Measurements from ENCODE around the gene NEDD9.

The NEDD9 gene

DNA sequence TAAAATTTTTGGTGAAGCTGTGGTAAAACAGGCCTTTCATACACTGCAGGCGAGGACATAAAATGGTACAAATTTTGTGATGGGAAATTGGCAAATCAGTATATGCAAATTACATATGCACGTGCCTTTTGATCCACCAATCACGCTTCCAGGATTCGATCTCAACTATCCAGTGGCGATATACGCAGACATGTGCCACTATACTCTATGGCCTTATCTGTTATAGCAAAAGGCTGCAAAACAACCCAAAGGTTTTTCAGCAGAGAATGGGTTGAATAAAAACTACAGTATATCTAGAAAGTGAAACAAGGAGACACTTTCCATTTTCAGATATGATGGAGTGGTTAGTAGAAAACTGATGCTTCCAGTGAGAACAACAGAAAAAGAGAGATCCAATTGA lies 79.0 kb downstream of the NEDD9 start:
- Histone ChIP-seq H3K27ac (ENCODE audit: low read depth, low read length) (no peak overlapping the region), H3K9ac (ENCODE audit: low read length) (no peak overlapping the region), H3K4me3 (ENCODE audit: low read depth in 1 of 2, low read length in 2 of 2) (no peak overlapping the region), H3K36me3 (ENCODE audit: insufficient read depth, low read length) (no peaks in the 10 kb centered on the region), H3K4me1 (ENCODE audit: insufficient read depth, low read length) (no peaks in the 10 kb centered on the region), H3K27me3 (ENCODE audit: control insufficient read depth in 1 of 2, insufficient read depth in 2 of 2, low read length in 2 of 2) (no peaks in the 10 kb centered on the region), H3K9me3 (ENCODE audit: low read length) (no peaks in the 10 kb centered on the region)

DNA sequence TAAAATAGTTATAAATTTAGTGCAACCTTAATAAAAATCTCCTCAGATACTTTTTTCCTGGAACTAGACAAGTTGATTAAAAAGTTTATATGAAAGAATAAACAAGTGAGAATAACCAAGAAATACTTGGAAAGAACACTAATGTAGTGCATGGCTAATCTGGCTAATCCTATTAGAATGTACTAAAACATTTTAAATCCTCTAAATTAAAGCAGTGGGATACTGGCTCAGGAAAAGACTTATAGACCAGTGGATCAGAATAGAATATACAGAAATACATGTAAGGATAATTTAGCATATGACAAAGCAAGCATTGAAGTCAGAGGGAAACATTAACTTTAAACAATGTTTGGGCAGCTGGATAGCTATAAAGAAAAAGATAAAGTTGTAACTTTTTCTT lies 79.9 kb downstream of the NEDD9 start:
- no peak overlapping the region for H3K27ac ChIP-seq (ENCODE audit: low read depth, low read length)
- no peaks in the 10 kb centered on the region for H3K4me1 ChIP-seq (ENCODE audit: insufficient read depth, low read length)
- no peak overlapping the region for H3K9ac ChIP-seq (ENCODE audit: low read length)
- no peaks in the 10 kb centered on the region for H3K36me3 ChIP-seq (ENCODE audit: insufficient read depth, low read length)
- no peaks in the 10 kb centered on the region for H3K27me3 ChIP-seq (ENCODE audit: control insufficient read depth in 1 of 2, insufficient read depth in 2 of 2, low read length in 2 of 2)
- H3K4me3 ChIP-seq (ENCODE audit: low read depth in 1 of 2, low read length in 2 of 2): no peak overlapping the region
- H3K9me3 ChIP-seq (ENCODE audit: low read length): no peaks in the 10 kb centered on the region

DNA sequence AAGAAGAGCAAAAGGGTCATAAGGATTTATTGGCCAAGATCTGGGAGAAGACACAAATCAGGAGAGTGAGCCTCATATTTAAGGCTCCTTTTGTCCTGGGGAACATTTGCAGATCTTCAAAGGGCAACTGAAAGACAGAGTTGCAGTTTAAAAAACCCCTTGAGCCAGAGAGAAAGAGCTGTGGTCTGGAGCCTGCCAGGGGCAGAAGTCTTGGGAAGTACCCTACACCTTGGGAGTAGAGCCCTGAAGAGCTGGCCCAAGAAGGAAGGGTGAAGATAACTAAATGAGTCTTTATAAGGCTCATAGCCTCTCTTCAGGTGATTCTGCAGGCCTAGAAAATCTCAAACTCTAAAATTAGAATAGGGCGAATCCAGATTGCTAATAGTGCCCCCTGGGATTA lies 81.0 kb downstream of the NEDD9 start:
- Histone ChIP-seq H3K36me3 (ENCODE audit: insufficient read depth, low read length) (no peaks in the 10 kb centered on the region), H3K9me3 (ENCODE audit: low read length) (no peaks in the 10 kb centered on the region), H3K9ac (ENCODE audit: low read length) (no peak overlapping the region), H3K4me1 (ENCODE audit: insufficient read depth, low read length) (no peaks in the 10 kb centered on the region), H3K27me3 (ENCODE audit: control insufficient read depth in 1 of 2, insufficient read depth in 2 of 2, low read length in 2 of 2) (no peaks in the 10 kb centered on the region), H3K4me3 (ENCODE audit: low read depth in 1 of 2, low read length in 2 of 2) (no peak overlapping the region), H3K27ac (ENCODE audit: low read depth, low read length) (no peak overlapping the region)

DNA sequence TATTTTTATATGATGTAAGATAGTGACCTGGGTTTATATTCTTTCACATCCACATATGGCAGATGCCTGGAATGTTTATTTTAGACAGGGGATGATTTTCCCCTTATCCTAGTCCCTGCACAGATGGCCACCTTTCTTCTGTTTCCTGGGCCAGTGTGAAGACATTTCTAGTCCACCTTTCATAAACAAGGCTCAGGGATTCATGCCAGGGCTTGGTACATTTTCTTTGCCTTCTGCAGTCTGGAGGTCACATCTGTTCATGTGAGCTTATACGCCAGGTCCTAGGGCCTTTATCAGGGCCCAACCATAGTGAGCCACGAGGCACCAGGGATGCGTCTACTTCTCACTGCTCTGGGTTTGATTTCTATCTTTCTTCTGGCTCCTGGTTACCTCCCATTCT lies 82.9 kb downstream of the NEDD9 start:
- Histone ChIP-seq H3K36me3 (ENCODE audit: insufficient read depth, low read length) (no peaks in the 10 kb centered on the region), H3K4me1 (ENCODE audit: insufficient read depth, low read length) (peaks cover 2% of the 10 kb centered on the region), H3K27me3 (ENCODE audit: control insufficient read depth in 1 of 2, insufficient read depth in 2 of 2, low read length in 2 of 2) (no peaks in the 10 kb centered on the region), H3K9me3 (ENCODE audit: low read length) (no peaks in the 10 kb centered on the region), H3K9ac (ENCODE audit: low read length) (no peak overlapping the region), H3K4me3 (ENCODE audit: low read depth in 1 of 2, low read length in 2 of 2) (no peak overlapping the region), H3K27ac (ENCODE audit: low read depth, low read length) (no peak overlapping the region)

DNA sequence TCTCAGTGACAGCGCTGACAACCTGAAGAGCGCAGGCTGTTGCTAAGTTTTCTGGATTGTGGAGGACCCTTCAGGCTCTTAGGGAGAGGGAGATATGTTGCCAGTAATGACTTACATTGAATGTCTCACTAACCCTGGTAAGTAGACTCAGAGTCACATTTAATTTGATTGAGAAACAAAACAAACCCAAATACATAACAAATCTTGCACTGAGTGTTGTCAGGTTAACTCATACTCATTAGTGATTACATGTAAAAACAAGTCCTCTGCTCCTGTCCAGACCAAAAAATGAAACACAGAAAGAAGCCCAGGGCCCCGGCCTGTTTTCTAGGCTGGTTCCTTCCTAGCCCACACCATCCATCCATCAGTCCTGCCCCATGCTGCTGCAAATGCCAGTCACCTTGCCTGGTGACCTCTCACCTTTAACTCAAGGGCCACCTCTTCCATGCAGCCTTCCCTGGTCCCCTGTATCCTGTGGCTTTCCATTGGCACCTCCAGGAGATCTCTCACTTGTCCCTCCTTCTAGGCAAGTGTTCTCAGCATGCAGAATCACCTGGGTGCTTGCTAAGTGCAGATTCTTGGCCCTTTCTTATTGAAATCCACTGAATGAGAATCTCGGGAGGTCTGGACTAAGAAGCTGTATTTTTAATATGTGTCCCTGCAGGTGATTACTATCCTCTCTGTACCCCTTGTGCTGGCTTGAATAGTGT lies 86.2 kb downstream of the NEDD9 start:
- Histone ChIP-seq H3K36me3 (ENCODE audit: insufficient read depth, low read length) (no peaks in the 10 kb centered on the region), H3K9me3 (ENCODE audit: low read length) (no peaks in the 10 kb centered on the region), H3K27ac (ENCODE audit: low read depth, low read length) (no peak overlapping the region), H3K4me3 (ENCODE audit: low read depth in 1 of 2, low read length in 2 of 2) (no peak overlapping the region), H3K27me3 (ENCODE audit: control insufficient read depth in 1 of 2, insufficient read depth in 2 of 2, low read length in 2 of 2) (no peaks in the 10 kb centered on the region), H3K4me1 (ENCODE audit: insufficient read depth, low read length) (peaks cover 4% of the 10 kb centered on the region), H3K9ac (ENCODE audit: low read length) (no peak overlapping the region)

DNA sequence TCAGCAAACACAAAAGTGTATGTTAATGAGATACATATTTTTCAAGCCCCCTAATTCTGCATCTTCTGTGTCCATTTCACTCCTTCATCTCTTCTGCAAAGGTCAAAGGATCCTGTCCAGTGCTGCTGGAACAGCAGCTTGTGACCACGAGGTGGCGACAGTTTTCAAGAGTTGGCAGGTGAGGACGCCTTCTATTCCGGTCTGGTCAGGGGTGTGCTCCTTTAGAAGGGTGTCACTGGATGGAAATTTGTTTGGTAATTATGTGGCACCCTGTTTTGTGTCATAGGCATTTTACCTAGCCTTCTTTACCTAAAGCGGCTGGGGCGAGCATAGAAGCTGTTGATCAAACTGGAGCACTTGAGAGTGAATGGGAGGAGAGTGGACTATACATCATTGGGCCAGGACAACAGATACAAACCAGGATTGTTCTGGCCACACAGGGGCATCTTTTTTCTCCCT lies 88.0 kb downstream of the NEDD9 start:
- no peak overlapping the region for H3K27ac ChIP-seq (ENCODE audit: low read depth, low read length)
- H3K4me1 ChIP-seq (ENCODE audit: insufficient read depth, low read length): peaks cover 4% of the 10 kb centered on the region
- H3K36me3 ChIP-seq (ENCODE audit: insufficient read depth, low read length): no peaks in the 10 kb centered on the region
- no peaks in the 10 kb centered on the region for H3K9me3 ChIP-seq (ENCODE audit: low read length)
- H3K9ac ChIP-seq (ENCODE audit: low read length): no peak overlapping the region
- H3K27me3 ChIP-seq (ENCODE audit: control insufficient read depth in 1 of 2, insufficient read depth in 2 of 2, low read length in 2 of 2): no peaks in the 10 kb centered on the region
- H3K4me3 ChIP-seq (ENCODE audit: low read depth in 1 of 2, low read length in 2 of 2): no peak overlapping the region

DNA sequence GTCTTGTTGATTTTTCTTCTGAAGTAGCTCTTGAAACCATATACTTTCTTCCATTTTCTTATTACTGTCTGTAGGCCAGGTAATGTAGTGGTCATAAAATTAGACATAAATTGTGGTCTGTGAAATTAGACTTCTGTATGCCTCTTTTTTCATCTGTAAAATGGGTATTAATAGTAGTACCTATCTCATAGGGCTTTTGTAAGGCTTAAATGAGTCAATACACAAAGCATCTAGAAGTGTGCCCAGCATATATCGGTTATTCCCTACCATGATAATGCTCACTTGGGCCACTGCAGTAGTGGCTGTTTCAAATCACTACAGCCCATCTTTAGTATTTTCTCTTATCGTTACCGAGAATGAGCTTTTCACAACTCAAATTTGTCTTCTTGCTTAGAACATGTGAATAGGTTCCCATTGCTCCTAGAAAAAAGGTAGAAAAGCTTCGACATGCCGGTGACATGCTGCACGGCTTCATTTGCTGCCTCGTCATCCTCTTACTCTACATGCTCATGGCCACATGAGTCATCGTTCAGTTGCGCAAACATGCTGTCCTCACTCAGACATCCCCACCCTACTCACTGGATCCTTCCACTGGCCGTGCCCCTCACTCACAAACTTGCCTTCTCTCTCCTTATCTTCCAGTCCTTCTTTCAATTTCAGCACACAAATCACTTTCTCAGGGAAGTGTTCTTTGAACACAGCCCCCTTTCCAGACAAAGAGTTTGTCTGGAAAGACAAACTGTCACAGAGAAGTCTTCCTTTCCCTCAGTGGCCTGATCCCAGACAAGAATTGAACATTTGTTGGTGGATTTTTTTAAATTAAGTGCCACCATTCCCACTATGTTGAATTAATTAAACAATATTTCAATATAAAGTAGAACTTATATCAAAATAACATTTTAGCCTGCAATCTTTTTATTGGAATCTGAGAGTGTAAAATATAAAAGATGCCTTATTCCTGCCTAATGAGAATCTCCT lies 88.8 kb downstream of the NEDD9 start:
- peaks cover 4% of the 10 kb centered on the region for H3K4me1 ChIP-seq (ENCODE audit: insufficient read depth, low read length)
- no peak overlapping the region for H3K9ac ChIP-seq (ENCODE audit: low read length)
- no peaks in the 10 kb centered on the region for H3K9me3 ChIP-seq (ENCODE audit: low read length)
- H3K27me3 ChIP-seq (ENCODE audit: control insufficient read depth in 1 of 2, insufficient read depth in 2 of 2, low read length in 2 of 2): no peaks in the 10 kb centered on the region
- H3K36me3 ChIP-seq (ENCODE audit: insufficient read depth, low read length): no peaks in the 10 kb centered on the region
- no peak overlapping the region for H3K27ac ChIP-seq (ENCODE audit: low read depth, low read length)
- no peak overlapping the region for H3K4me3 ChIP-seq (ENCODE audit: low read depth in 1 of 2, low read length in 2 of 2)

DNA sequence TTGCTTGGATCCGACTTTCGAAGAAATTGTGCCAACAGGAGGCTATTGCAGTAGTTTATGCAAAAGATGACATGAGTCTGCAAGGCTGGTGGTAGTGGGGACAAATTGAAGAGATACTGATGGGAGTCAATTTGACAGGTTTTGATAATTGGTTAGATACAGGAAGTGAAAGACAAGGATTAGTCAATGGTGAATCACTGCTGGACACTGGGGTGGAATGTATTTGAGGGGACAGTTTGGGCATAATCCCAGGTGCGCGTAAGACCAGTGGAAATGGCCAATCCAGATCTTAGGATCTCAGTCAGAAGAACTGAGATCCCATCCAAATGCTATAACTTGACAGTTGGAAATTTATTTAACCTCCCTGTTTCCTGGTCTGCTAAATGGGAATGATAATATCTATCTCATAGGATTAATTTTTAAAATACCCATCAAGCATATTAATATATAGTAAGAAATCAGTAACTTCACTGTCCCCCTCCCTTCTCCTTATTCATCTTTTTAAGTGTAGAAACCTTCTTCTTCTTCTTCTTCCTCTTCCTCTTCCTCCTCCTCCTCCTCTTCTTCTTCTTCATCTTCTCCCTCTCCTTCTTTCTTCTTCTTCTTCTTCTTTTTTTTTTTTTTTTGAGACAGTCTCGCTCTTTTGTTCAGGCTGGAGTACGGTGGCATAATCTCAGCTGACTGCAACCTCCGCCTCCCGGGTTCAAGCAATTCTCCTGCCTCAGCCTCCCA lies 90.0 kb downstream of the NEDD9 start:
- Histone ChIP-seq H3K27me3 (ENCODE audit: control insufficient read depth in 1 of 2, insufficient read depth in 2 of 2, low read length in 2 of 2) (no peaks in the 10 kb centered on the region), H3K27ac (ENCODE audit: low read depth, low read length) (no peak overlapping the region), H3K9ac (ENCODE audit: low read length) (no peak overlapping the region), H3K9me3 (ENCODE audit: low read length) (no peaks in the 10 kb centered on the region), H3K4me1 (ENCODE audit: insufficient read depth, low read length) (peaks cover 4% of the 10 kb centered on the region), H3K4me3 (ENCODE audit: low read depth in 1 of 2, low read length in 2 of 2) (no peak overlapping the region), H3K36me3 (ENCODE audit: insufficient read depth, low read length) (no peaks in the 10 kb centered on the region)

DNA sequence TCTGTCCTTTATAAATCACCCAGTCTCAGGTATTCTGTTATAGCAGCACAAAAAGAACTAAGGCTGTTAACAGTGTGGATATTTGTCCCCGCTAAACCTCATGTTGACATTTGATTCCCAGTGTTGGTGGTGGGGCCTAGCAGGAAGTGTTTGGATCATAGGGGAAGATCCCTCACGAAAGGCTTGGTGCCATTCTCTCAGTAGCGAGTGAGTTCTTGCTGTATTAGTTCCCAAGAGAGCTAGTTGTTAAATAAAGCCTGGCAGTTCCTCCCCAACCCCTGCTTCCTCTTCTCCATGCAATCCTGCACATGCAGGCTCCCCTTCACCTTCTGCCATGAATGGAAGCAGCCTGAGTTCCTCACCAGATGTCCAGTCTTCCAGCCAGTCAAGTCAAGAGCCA lies 91.2 kb downstream of the NEDD9 start:
- no peaks in the 10 kb centered on the region for H3K9me3 ChIP-seq (ENCODE audit: low read length)
- H3K4me1 ChIP-seq (ENCODE audit: insufficient read depth, low read length): peaks cover 4% of the 10 kb centered on the region
- H3K9ac ChIP-seq (ENCODE audit: low read length): no peak overlapping the region
- H3K4me3 ChIP-seq (ENCODE audit: low read depth in 1 of 2, low read length in 2 of 2): no peak overlapping the region
- H3K27ac ChIP-seq (ENCODE audit: low read depth, low read length): no peak overlapping the region
- H3K27me3 ChIP-seq (ENCODE audit: control insufficient read depth in 1 of 2, insufficient read depth in 2 of 2, low read length in 2 of 2): no peaks in the 10 kb centered on the region
- no peaks in the 10 kb centered on the region for H3K36me3 ChIP-seq (ENCODE audit: insufficient read depth, low read length)

DNA sequence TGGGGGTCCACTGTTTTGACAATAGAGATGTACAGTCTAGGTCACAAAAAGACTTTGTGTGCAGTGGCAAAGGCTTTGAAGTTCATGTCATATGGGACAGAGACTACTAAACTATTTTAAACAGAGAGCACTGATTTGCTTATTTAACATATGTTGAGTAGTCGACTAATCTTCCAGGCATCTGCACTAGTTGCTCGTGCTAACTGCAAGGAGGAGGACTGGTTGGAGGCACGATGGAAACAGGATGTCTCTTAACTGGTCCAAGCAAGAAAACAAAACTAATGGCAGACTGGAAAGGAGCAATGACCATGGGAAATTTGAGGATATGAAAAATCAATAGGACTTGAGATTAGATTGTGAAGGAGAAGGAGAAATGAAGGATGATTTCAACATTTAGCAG lies 92.4 kb downstream of the NEDD9 start:
- peaks cover 3% of the 10 kb centered on the region for H3K36me3 ChIP-seq (ENCODE audit: insufficient read depth, low read length)
- H3K4me1 ChIP-seq (ENCODE audit: insufficient read depth, low read length): peaks cover 4% of the 10 kb centered on the region
- H3K9ac ChIP-seq (ENCODE audit: low read length): no peak overlapping the region
- no peaks in the 10 kb centered on the region for H3K27me3 ChIP-seq (ENCODE audit: control insufficient read depth in 1 of 2, insufficient read depth in 2 of 2, low read length in 2 of 2)
- no peak overlapping the region for H3K27ac ChIP-seq (ENCODE audit: low read depth, low read length)
- no peaks in the 10 kb centered on the region for H3K9me3 ChIP-seq (ENCODE audit: low read length)
- H3K4me3 ChIP-seq (ENCODE audit: low read depth in 1 of 2, low read length in 2 of 2): no peak overlapping the region

All from muscle layer of colon (tissue), 2 donors.